ENCODE data around the gene TMEM35B.
"Not testable (repeated sequence)": the region's sequence is repeated elsewhere in the genome, so short reads cannot be mapped to it uniquely, and the experiment has no call there.

TMEM35B gene

GRCh38 chr1:34984793-34985608 lies at the start of gene TMEM35B:
TSS of gene TMEM35B (minus strand) at chr1:34985347. CDS start at chr1:34985305, 42 bp downstream.
- DNase-seq: peak; percentile 74

GRCh38 chr1:35033346-35033745 lies 48.2 kb upstream of the TMEM35B start:
- no peak for DNase-seq

- DNase-seq: no peak
Measured at GRCh38 chr1:35032384-35032739, 47.2 kb upstream of the TMEM35B start.

- peak; percentile 39 for DNase-seq
Measured at GRCh38 chr1:35030756-35031446, 45.8 kb upstream of the TMEM35B start.

- DNase-seq: no peak
Measured at GRCh38 chr1:35030338-35030737, 45.2 kb upstream of the TMEM35B start.

- DNase-seq: no peak
Measured at GRCh38 chr1:35029761-35030160, 44.6 kb upstream of the TMEM35B start.

- no peak for DNase-seq
Measured at GRCh38 chr1:35016406-35016805, 31.3 kb upstream of the TMEM35B start.

GRCh38 chr1:35014486-35014885 lies 29.3 kb upstream of the TMEM35B start:
- no peak for DNase-seq

- no peak for DNase-seq
Measured at GRCh38 chr1:35005711-35006110, 20.6 kb upstream of the TMEM35B start.

GRCh38 chr1:35001743-35002142 lies 16.6 kb upstream of the TMEM35B start:
- no peak for DNase-seq

- DNase-seq: no peak
Measured at GRCh38 chr1:34994878-34995277, 9.7 kb upstream of the TMEM35B start.

- no peak for DNase-seq
Measured at GRCh38 chr1:34988581-34988980, 3.4 kb upstream of the TMEM35B start.

GRCh38 chr1:34988147-34988546 lies 3.0 kb upstream of the TMEM35B start:
- DNase-seq: no peak

GRCh38 chr1:34987018-34987417 lies 1.9 kb upstream of the TMEM35B start:
- no peak for DNase-seq

- not testable (repeated sequence) for DNase-seq
Measured at GRCh38 chr1:34985609-34985904, 410 bp upstream of the TMEM35B start.

GRCh38 chr1:34984435-34984792 lies 733 bp downstream of the TMEM35B start:
- DNase-seq: peak; percentile 15

GRCh38 chr1:34983700-34984355 lies 1.3 kb downstream of the TMEM35B start:
- DNase-seq: peak; percentile 19

- DNase-seq: no peak
Measured at GRCh38 chr1:34982820-34983376, 2.2 kb downstream of the TMEM35B start.

GRCh38 chr1:34980715-34981114 lies 4.4 kb downstream of the TMEM35B start:
- no peak for DNase-seq

- DNase-seq: no peak
Measured at GRCh38 chr1:34978921-34979320, 6.2 kb downstream of the TMEM35B start.

- no peak for DNase-seq
Measured at GRCh38 chr1:34977858-34978257, 7.3 kb downstream of the TMEM35B start.

- DNase-seq: no peak
Measured at GRCh38 chr1:34977210-34977471, 8.0 kb downstream of the TMEM35B start.

- DNase-seq: no peak
Measured at GRCh38 chr1:34976384-34977209, 8.6 kb downstream of the TMEM35B start.

Measured in RPMI8226 (cell line).